Measurements from ENCODE around the gene SYNJ2. TPM values are rescaled to one million over a fixed set of nuclear protein-coding genes. Genes with fewer than 3 reads are reported as not detected.

The SYNJ2 gene
- total and polyA plus RNA-seq, 2 experiments from 2014 or later: 2.8 to 5.6 TPM

DNA sequence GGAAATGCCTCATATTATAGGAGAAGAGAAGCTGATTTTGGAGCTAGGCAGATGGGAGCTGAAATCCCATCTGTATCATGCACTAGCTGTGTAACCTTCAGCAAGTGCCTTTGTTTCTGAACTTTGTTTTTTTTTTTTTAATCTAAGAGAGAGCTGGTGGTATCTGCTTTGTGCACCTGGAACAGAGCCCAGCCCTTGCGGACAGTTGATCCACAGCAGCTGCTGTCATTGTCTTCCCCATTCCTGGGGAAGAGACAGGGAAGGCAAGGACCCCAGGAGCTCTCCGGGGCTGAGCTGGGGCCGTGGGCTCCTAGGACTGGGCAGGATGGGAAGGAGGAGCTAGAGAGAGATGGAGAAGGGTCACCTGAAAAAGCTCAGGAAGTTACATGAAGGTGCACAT is 92.1 kb downstream of the SYNJ2 start:
- Histone ChIP-seq H3K4me3 (no peak overlapping the region), H3K27ac (ENCODE audit: low read depth) (no peak overlapping the region), H3K27me3 (ENCODE audit: insufficient read depth) (no peaks in the 10 kb centered on the region), H3K79me2 (replicated peaks; ENCODE audit: insufficient read depth) (no peaks in the 10 kb centered on the region), H3F3A (replicated peaks; ENCODE audit: low read depth) (no peaks in the 10 kb centered on the region), H4K20me1 (replicated peaks; ENCODE audit: insufficient read depth) (no peaks in the 10 kb centered on the region), H3K36me3 (ENCODE audit: insufficient read depth) (no peaks in the 10 kb centered on the region), H3K4me1 (ENCODE audit: insufficient read depth) (no peaks in the 10 kb centered on the region), H2AFZ (no peak overlapping the region), H3K9me2 (ENCODE audit: insufficient read depth) (no peaks in the 10 kb centered on the region), H3K4me2 (no peak overlapping the region)
- Mint-ChIP-seq H3K9me3 (no peaks in the 10 kb centered on the region), H3K27me3 (ENCODE audit: insufficient read depth, low read depth, poor library complexity) (peaks cover 5% of the 10 kb centered on the region), H3K4me3 (no peak overlapping the region), H3K27ac (no peak overlapping the region), H3K36me3 (ENCODE audit: low read depth) (peaks cover 33% of the 10 kb centered on the region), H3K4me1 (peaks cover 10% of the 10 kb centered on the region; the same call in 2 of the 3 replicates)
- DNase-seq (ENCODE audit: low spot score) (no peak), ATAC-seq (no peak)
- TF ChIP-seq ZNF114 (CRISPR knock-in tag; IDR thresholded peaks at IDR 0.05): no peak
- TF ChIP-seq, protein P1, sequence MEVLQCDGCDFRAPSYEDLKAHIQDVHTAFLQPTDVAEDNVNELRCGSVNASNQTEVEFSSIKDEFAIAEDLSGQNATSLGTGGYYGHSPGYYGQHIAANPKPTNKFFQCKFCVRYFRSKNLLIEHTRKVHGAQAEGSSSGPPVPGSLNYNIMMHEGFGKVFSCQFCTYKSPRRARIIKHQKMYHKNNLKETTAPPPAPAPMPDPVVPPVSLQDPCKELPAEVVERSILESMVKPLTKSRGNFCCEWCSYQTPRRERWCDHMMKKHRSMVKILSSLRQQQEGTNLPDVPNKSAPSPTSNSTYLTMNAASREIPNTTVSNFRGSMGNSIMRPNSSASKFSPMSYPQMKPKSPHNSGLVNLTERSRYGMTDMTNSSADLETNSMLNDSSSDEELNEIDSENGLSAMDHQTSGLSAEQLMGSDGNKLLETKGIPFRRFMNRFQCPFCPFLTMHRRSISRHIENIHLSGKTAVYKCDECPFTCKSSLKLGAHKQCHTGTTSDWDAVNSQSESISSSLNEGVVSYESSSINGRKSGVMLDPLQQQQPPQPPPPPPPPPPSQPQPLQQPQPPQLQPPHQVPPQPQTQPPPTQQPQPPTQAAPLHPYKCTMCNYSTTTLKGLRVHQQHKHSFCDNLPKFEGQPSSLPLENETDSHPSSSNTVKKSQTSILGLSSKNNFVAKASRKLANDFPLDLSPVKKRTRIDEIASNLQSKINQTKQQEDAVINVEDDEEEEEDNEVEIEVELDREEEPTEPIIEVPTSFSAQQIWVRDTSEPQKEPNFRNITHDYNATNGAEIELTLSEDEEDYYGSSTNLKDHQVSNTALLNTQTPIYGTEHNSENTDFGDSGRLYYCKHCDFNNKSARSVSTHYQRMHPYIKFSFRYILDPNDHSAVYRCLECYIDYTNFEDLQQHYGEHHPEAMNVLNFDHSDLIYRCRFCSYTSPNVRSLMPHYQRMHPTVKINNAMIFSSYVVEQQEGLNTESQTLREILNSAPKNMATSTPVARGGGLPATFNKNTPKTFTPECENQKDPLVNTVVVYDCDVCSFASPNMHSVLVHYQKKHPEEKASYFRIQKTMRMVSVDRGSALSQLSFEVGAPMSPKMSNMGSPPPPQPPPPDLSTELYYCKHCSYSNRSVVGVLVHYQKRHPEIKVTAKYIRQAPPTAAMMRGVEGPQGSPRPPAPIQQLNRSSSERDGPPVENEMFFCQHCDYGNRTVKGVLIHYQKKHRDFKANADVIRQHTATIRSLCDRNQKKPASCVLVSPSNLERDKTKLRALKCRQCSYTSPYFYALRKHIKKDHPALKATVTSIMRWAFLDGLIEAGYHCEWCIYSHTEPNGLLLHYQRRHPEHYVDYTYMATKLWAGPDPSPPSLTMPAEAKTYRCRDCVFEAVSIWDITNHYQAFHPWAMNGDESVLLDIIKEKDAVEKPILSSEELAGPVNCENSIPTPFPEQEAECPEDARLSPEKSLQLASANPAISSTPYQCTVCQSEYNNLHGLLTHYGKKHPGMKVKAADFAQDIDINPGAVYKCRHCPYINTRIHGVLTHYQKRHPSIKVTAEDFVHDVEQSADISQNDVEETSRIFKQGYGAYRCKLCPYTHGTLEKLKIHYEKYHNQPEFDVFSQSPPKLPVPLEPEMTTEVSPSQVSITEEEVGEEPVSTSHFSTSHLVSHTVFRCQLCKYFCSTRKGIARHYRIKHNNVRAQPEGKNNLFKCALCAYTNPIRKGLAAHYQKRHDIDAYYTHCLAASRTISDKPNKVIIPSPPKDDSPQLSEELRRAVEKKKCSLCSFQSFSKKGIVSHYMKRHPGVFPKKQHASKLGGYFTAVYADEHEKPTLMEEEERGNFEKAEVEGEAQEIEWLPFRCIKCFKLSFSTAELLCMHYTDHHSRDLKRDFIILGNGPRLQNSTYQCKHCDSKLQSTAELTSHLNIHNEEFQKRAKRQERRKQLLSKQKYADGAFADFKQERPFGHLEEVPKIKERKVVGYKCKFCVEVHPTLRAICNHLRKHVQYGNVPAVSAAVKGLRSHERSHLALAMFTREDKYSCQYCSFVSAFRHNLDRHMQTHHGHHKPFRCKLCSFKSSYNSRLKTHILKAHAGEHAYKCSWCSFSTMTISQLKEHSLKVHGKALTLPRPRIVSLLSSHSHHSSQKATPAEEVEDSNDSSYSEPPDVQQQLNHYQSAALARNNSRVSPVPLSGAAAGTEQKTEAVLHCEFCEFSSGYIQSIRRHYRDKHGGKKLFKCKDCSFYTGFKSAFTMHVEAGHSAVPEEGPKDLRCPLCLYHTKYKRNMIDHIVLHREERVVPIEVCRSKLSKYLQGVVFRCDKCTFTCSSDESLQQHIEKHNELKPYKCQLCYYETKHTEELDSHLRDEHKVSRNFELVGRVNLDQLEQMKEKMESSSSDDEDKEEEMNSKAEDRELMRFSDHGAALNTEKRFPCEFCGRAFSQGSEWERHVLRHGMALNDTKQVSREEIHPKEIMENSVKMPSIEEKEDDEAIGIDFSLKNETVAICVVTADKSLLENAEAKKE (CRISPR knock-in tag; IDR thresholded peaks at IDR 0.05): no peak
- no peak for TF ChIP-seq JUNB (IDR thresholded peaks at IDR 0.05; ENCODE audit: unreplicated experiment)
- no peak for TF ChIP-seq STAT1 (IDR thresholded peaks at IDR 0.05; ENCODE audit: unreplicated experiment)
- TF ChIP-seq NANOG (IDR thresholded peaks at IDR 0.05; ENCODE audit: borderline replicate concordance): no peak

DNA sequence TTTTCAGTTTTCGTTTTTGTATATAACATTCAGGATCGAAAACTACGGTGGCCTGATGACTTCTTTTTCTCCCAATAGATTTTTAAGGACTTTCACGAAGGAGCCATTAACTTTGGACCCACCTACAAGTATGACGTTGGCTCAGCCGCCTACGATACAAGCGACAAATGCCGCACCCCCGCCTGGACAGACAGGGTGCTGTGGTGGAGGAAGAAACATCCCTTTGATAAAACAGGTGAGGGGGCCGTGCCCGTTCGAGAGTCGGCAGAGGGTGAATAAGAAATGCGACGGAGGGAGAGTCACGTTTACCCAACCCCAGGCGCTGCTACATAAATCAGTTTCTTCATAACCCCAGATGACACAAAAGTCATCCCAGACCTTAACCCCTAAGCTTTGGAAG is 94.9 kb downstream of the SYNJ2 start:
- Histone ChIP-seq H3F3A (replicated peaks; ENCODE audit: low read depth) (no peaks in the 10 kb centered on the region), H3K9me2 (ENCODE audit: insufficient read depth) (no peaks in the 10 kb centered on the region), H3K36me3 (ENCODE audit: insufficient read depth) (no peaks in the 10 kb centered on the region), H4K20me1 (replicated peaks; ENCODE audit: insufficient read depth) (peaks cover 3% of the 10 kb centered on the region; the same call in 1 of the 2 replicates), H3K27me3 (ENCODE audit: insufficient read depth) (no peaks in the 10 kb centered on the region), H3K4me3 (no peak overlapping the region), H2AFZ (no peak overlapping the region), H3K27ac (ENCODE audit: low read depth) (no peak overlapping the region), H3K4me1 (ENCODE audit: insufficient read depth) (no peaks in the 10 kb centered on the region), H3K4me2 (no peak overlapping the region), H3K79me2 (replicated peaks; ENCODE audit: insufficient read depth) (no peaks in the 10 kb centered on the region)
- TF ChIP-seq NANOG (IDR thresholded peaks at IDR 0.05; ENCODE audit: borderline replicate concordance) (no peak), EZH2phosphoT487 (IDR thresholded peaks at IDR 0.05; ENCODE audit: unreplicated experiment) (no peak), STAT1 (IDR thresholded peaks at IDR 0.05; ENCODE audit: unreplicated experiment) (no peak), CREB1 (CRISPR knock-in tag; IDR thresholded peaks at IDR 0.05; ENCODE audit: low read depth) (no peak), ZNF114 (CRISPR knock-in tag; IDR thresholded peaks at IDR 0.05) (no peak), EZH2 (IDR thresholded peaks at IDR 0.05; ENCODE audit: low read depth, unreplicated experiment) (no peak), JUNB (IDR thresholded peaks at IDR 0.05; ENCODE audit: unreplicated experiment) (no peak), POLR2AphosphoS5 (IDR thresholded peaks at IDR 0.05; ENCODE audit: low read depth) (no peak), ZNF331 (CRISPR knock-in tag; IDR thresholded peaks at IDR 0.05; ENCODE audit: low read depth) (no peak)
- TF ChIP-seq, protein P2, sequence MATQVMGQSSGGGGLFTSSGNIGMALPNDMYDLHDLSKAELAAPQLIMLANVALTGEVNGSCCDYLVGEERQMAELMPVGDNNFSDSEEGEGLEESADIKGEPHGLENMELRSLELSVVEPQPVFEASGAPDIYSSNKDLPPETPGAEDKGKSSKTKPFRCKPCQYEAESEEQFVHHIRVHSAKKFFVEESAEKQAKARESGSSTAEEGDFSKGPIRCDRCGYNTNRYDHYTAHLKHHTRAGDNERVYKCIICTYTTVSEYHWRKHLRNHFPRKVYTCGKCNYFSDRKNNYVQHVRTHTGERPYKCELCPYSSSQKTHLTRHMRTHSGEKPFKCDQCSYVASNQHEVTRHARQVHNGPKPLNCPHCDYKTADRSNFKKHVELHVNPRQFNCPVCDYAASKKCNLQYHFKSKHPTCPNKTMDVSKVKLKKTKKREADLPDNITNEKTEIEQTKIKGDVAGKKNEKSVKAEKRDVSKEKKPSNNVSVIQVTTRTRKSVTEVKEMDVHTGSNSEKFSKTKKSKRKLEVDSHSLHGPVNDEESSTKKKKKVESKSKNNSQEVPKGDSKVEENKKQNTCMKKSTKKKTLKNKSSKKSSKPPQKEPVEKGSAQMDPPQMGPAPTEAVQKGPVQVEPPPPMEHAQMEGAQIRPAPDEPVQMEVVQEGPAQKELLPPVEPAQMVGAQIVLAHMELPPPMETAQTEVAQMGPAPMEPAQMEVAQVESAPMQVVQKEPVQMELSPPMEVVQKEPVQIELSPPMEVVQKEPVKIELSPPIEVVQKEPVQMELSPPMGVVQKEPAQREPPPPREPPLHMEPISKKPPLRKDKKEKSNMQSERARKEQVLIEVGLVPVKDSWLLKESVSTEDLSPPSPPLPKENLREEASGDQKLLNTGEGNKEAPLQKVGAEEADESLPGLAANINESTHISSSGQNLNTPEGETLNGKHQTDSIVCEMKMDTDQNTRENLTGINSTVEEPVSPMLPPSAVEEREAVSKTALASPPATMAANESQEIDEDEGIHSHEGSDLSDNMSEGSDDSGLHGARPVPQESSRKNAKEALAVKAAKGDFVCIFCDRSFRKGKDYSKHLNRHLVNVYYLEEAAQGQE (IDR thresholded peaks at IDR 0.05; ENCODE audit: unreplicated experiment): no peak
- peaks cover 41% of the 10 kb centered on the region for H3K36me3 Mint-ChIP-seq (ENCODE audit: low read depth)
- H3K27me3 Mint-ChIP-seq (ENCODE audit: insufficient read depth, low read depth, poor library complexity): peaks cover 3% of the 10 kb centered on the region
- H3K9me3 Mint-ChIP-seq: no peaks in the 10 kb centered on the region
- H3K4me3 Mint-ChIP-seq: no peak overlapping the region
- H3K4me1 Mint-ChIP-seq: peaks cover 3% of the 10 kb centered on the region; the same call in 2 of the 3 replicates
- no peak for ATAC-seq
- DNase-seq (ENCODE audit: low spot score): no peak
- H3K27ac Mint-ChIP-seq: no peak overlapping the region

Measured in GM23338 (cell line).